HuH-7.5 (cell line): ENCODE results near the gene ASTN2.

Experiments
- DNase-seq: peaks from one replicate; pipeline ENCODE4 v3.0.0; 2011; ENCODE audit warnings: low spot score

ASTN2 gene

GRCh38 chr9:117116084-117116483, 298.8 kb downstream of the ASTN2 start:
- DNase-seq, result no peak

GRCh38 chr9:117114768-117115167, 300.1 kb downstream of the ASTN2 start:
- no peak for DNase-seq

- DNase-seq, result no peak
Measured at GRCh38 chr9:117104716-117105495, 310.0 kb downstream of the ASTN2 start.

- DNase-seq, result no peak
Measured at GRCh38 chr9:117104206-117104605, 310.7 kb downstream of the ASTN2 start.

GRCh38 chr9:117103438-117104110, 311.3 kb downstream of the ASTN2 start:
- no peak for DNase-seq

GRCh38 chr9:117101008-117101407, 313.8 kb downstream of the ASTN2 start:
- DNase-seq, result no peak

GRCh38 chr9:117098331-117098730, 316.5 kb downstream of the ASTN2 start:
- no peak for DNase-seq

- DNase-seq, result no peak
Measured at GRCh38 chr9:117097761-117098160, 317.1 kb downstream of the ASTN2 start.

GRCh38 chr9:117096138-117096537, 318.7 kb downstream of the ASTN2 start:
- DNase-seq, result no peak

- no peak for DNase-seq
Measured at GRCh38 chr9:117095081-117095480, 319.8 kb downstream of the ASTN2 start.

- DNase-seq, result no peak
Measured at GRCh38 chr9:117093891-117094844, 320.7 kb downstream of the ASTN2 start.

- DNase-seq, result no peak
Measured at GRCh38 chr9:117092582-117092981, 322.3 kb downstream of the ASTN2 start.

GRCh38 chr9:117091529-117091928, 323.3 kb downstream of the ASTN2 start:
- DNase-seq, result no peak

GRCh38 chr9:117088786-117089185, 326.1 kb downstream of the ASTN2 start:
- no peak for DNase-seq

GRCh38 chr9:117088140-117088539, 326.7 kb downstream of the ASTN2 start:
- DNase-seq, result no peak

- no peak for DNase-seq
Measured at GRCh38 chr9:117084221-117084620, 330.6 kb downstream of the ASTN2 start.

GRCh38 chr9:117083559-117083958, 331.3 kb downstream of the ASTN2 start:
- no peak for DNase-seq

GRCh38 chr9:117081641-117082317, 333.1 kb downstream of the ASTN2 start:
- no peak for DNase-seq

GRCh38 chr9:117080765-117081390, 334.0 kb downstream of the ASTN2 start:
- no peak for DNase-seq

- no peak for DNase-seq
Measured at GRCh38 chr9:117076571-117077290, 338.1 kb downstream of the ASTN2 start.

- DNase-seq, result no peak
Measured at GRCh38 chr9:117075636-117076035, 339.2 kb downstream of the ASTN2 start.
